Stimulated activated CD4-positive, alpha-beta T cell treated with anti-CD3 and anti-CD28 coated beads, Interleukin-4, amount 100 ng/mL, for 48 hours (primary cell): Measurements from ENCODE around the gene KCTD1.

Experiments
- DNase-seq, 2 donors: peaks; one replicate each; pipeline ENCODE4 v3.0.0-alpha.2; 2020; ENCODE audit warnings: low read depth in 2 of 2

Gene KCTD1

GRCh38 chr18:26480897-26481795 lies 67.2 kb downstream of the KCTD1 start:
- DNase-seq = no peak

GRCh38 chr18:26479681-26480079 lies 68.7 kb downstream of the KCTD1 start:
- no peak for DNase-seq

GRCh38 chr18:26479065-26479680 lies 69.2 kb downstream of the KCTD1 start:
- DNase-seq = no peak

GRCh38 chr18:26477828-26478466 lies 70.4 kb downstream of the KCTD1 start:
- DNase-seq = no peak

- no peak for DNase-seq
These were observed 71.7 kb downstream of the KCTD1 start for GRCh38 chr18:26476697-26477096.

- no peak for DNase-seq
These were observed 73.8 kb downstream of the KCTD1 start for GRCh38 chr18:26474542-26474941.

- no peak for DNase-seq
These were observed 74.7 kb downstream of the KCTD1 start for GRCh38 chr18:26473672-26474071.

GRCh38 chr18:26471826-26472225 lies 76.5 kb downstream of the KCTD1 start:
- no peak for DNase-seq

- DNase-seq = no peak
These were observed 77.3 kb downstream of the KCTD1 start for GRCh38 chr18:26471027-26471426.

- DNase-seq = no peak
These were observed 78.2 kb downstream of the KCTD1 start for GRCh38 chr18:26470011-26470637.

GRCh38 chr18:26468931-26469340 lies 79.4 kb downstream of the KCTD1 start:
- no peak for DNase-seq

- no peak for DNase-seq
These were observed 82.3 kb downstream of the KCTD1 start for GRCh38 chr18:26466026-26466425.

GRCh38 chr18:26465431-26465830 lies 82.9 kb downstream of the KCTD1 start:
- no peak for DNase-seq

GRCh38 chr18:26464128-26465011 lies 84.0 kb downstream of the KCTD1 start:
- no peak for DNase-seq

GRCh38 chr18:26462355-26462754 lies 86.0 kb downstream of the KCTD1 start:
- DNase-seq = no peak

- DNase-seq = no peak
These were observed 86.9 kb downstream of the KCTD1 start for GRCh38 chr18:26461405-26461804.

- no peak for DNase-seq
These were observed 87.8 kb downstream of the KCTD1 start for GRCh38 chr18:26460449-26461091.

GRCh38 chr18:26459884-26460283 lies 88.5 kb downstream of the KCTD1 start:
- no peak for DNase-seq

GRCh38 chr18:26459340-26459739 lies 89.0 kb downstream of the KCTD1 start:
- no peak for DNase-seq

GRCh38 chr18:26458526-26459232 lies 89.7 kb downstream of the KCTD1 start:
- DNase-seq = no peak
